HepG2 (cell line): ENCODE data around the gene DDR1. TPM values are rescaled to one million over a fixed set of nuclear protein-coding genes. Genes with fewer than 3 reads are reported as not detected.

Experiments
- HMG20B ChIP-seq: conservative IDR thresholded peaks from 2 replicates; pipeline ENCODE4 v1.6.1; 2016; ENCODE audit warnings: missing genetic modification reagents, missing compliant biosample characterization
- IRX3 ChIP-seq: sonication (generic); formaldehyde crosslinking; IDR thresholded peaks from 2 replicates; pipeline ENCODE4 v1.8.1; 2023; ENCODE audit warnings: mild to moderate bottlenecking, low read depth, missing genetic modification reagents, borderline replicate concordance
- JUN ChIP-seq: sonication (generic); formaldehyde crosslinking; IDR thresholded peaks from 2 replicates; pipeline ENCODE4 v1.4.0; 2020; ENCODE audit warnings: mild to moderate bottlenecking, missing genetic modification reagents
- MYC ChIP-seq: sonication (generic); formaldehyde crosslinking; IDR thresholded peaks from 2 replicates; pipeline ENCODE4 v1.9.0; 2021; ENCODE audit warnings: missing genetic modification reagents, borderline replicate concordance
- POLR2G ChIP-seq: fragments of 200-400 bp; formaldehyde crosslinking; IDR thresholded peaks from 2 replicates; pipeline ENCODE4 v1.6.1; 2018; ENCODE audit warnings: mild to moderate bottlenecking, low read depth, low read length, moderate library complexity
- SMYD3 ChIP-seq: sonication (generic); formaldehyde crosslinking; IDR thresholded peaks from 2 replicates; pipeline ENCODE4 v1.8.1; 2023; ENCODE audit warnings: mild to moderate bottlenecking, missing genetic modification reagents
- ZNF235 ChIP-seq: sonication (generic); formaldehyde crosslinking; IDR thresholded peaks from 2 replicates; pipeline ENCODE4 v1.8.1; 2023; ENCODE audit warnings: mild to moderate bottlenecking, missing genetic modification reagents, borderline replicate concordance
- ZNF256 ChIP-seq: sonication (generic); formaldehyde crosslinking; conservative IDR thresholded peaks from 2 replicates; pipeline ENCODE4 v1.4.0; 2020; ENCODE audit warnings: missing genetic modification reagents
- ZNF766 ChIP-seq: sonication (generic); formaldehyde crosslinking; IDR thresholded peaks from 2 replicates; pipeline ENCODE4 v1.5.0; 2020; ENCODE audit warnings: missing genetic modification reagents, borderline replicate concordance
- polyA plus RNA-seq, 8 experiments: library from polyadenylated mRNA; depleted of rRNA in 3 of 8; stranded (reverse) in 7 of 8; unstranded in 1 of 8; fragments of >200 nt; fragmentation: Illumina TruSeq in 4 of 8; extraction: Trizol in 4 of 8; gene quantifications; 2 replicates each; pipeline versions ENCODE4 v1.2.1 to v1.2.3, GENCODE V29; 2011 to 2016; ENCODE audit warnings: low read depth in 4 of 8, missing spikeins in 1 of 8, mixed read lengths in 1 of 8; ENCODE audit not compliant: insufficient read depth in 1 of 8
- total RNA-seq, 5 experiments: library from RNA; depleted of rRNA; stranded (reverse); fragments of >200 nt; fragmentation: Illumina TruSeq; extraction: Trizol; gene quantifications; 2 replicates each; pipeline ENCODE4 v1.2.3, GENCODE V29; 2016; ENCODE audit warnings: low read depth in 1 of 5
- TF ChIP-seq, protein P1 (sequence below): sonication (generic); formaldehyde crosslinking; IDR thresholded peaks from one replicate; pipeline ENCODE4 v1.5.1; 2020; ENCODE audit warnings: mild to moderate bottlenecking, missing genetic modification reagents; ENCODE audit errors: not compliant biosample characterization
- TF ChIP-seq, protein P2 (sequence below): sonication (generic); formaldehyde crosslinking; IDR thresholded peaks from 2 replicates; pipeline ENCODE4 v1.4.0; 2020; ENCODE audit warnings: missing genetic modification reagents, borderline replicate concordance
- TF ChIP-seq, protein P3 (sequence below): sonication (generic); formaldehyde crosslinking; IDR thresholded peaks from 2 replicates; pipeline ENCODE4 v1.8.0; 2023; ENCODE audit warnings: mild to moderate bottlenecking, missing genetic modification reagents
- TF ChIP-seq, protein P4 (sequence below): sonication (generic); formaldehyde crosslinking; IDR thresholded peaks from 2 replicates; pipeline ENCODE4 v1.5.1; 2020; ENCODE audit warnings: missing genetic modification reagents, mild to moderate bottlenecking, borderline replicate concordance

The DDR1 gene
- total and polyA plus RNA-seq, 2 of the 13 experiments (the other 11 are each of a cell fraction or from before 2014, with no cell fraction given) = 16.7 to 20.2 TPM

DNA sequence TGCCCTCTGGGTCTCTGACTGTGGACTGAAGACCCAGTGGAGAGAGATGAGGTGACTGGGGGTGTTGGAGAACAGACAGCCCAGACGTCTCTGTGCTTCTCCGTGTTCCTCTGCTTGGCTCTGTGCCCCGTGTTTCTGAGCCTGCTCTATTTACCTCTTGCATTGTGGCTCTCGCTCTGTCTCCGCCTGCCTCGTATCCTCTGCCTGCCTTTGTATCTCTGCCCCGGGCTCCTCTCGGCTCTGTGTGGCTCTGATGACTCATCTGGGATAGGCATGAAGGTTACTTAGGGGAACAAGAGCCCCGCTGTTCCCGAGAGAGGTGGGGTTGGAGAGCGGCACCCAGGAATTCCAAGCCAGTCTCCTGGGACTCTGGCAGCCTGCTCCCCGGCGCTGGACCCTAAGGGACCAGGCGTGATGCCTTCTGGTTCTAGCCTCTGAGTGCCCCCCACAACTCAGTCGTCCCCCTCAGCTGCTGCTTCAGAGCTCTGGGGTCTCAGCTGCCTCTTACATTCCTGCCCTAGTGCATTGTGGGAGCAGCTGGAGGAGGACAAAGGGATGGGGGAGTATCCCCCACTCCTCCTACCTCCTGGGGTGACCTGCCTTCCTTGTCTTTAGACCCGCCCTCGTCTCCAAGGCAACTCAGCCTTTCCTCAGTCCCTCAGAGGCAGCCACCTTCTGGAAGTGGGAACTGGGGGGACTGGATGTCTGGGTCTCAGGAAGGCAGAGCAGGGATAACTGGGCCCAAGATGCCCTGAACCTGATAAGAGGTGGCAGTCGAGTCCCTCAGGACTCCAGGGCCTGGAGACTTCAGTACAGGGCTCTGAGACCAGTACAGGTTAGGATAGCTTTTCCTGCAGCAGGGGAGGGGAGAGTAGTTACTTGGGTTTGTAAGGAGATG lies 1.9 kb downstream of the DDR1 start (continued):
- TF ChIP-seq, protein P1, sequence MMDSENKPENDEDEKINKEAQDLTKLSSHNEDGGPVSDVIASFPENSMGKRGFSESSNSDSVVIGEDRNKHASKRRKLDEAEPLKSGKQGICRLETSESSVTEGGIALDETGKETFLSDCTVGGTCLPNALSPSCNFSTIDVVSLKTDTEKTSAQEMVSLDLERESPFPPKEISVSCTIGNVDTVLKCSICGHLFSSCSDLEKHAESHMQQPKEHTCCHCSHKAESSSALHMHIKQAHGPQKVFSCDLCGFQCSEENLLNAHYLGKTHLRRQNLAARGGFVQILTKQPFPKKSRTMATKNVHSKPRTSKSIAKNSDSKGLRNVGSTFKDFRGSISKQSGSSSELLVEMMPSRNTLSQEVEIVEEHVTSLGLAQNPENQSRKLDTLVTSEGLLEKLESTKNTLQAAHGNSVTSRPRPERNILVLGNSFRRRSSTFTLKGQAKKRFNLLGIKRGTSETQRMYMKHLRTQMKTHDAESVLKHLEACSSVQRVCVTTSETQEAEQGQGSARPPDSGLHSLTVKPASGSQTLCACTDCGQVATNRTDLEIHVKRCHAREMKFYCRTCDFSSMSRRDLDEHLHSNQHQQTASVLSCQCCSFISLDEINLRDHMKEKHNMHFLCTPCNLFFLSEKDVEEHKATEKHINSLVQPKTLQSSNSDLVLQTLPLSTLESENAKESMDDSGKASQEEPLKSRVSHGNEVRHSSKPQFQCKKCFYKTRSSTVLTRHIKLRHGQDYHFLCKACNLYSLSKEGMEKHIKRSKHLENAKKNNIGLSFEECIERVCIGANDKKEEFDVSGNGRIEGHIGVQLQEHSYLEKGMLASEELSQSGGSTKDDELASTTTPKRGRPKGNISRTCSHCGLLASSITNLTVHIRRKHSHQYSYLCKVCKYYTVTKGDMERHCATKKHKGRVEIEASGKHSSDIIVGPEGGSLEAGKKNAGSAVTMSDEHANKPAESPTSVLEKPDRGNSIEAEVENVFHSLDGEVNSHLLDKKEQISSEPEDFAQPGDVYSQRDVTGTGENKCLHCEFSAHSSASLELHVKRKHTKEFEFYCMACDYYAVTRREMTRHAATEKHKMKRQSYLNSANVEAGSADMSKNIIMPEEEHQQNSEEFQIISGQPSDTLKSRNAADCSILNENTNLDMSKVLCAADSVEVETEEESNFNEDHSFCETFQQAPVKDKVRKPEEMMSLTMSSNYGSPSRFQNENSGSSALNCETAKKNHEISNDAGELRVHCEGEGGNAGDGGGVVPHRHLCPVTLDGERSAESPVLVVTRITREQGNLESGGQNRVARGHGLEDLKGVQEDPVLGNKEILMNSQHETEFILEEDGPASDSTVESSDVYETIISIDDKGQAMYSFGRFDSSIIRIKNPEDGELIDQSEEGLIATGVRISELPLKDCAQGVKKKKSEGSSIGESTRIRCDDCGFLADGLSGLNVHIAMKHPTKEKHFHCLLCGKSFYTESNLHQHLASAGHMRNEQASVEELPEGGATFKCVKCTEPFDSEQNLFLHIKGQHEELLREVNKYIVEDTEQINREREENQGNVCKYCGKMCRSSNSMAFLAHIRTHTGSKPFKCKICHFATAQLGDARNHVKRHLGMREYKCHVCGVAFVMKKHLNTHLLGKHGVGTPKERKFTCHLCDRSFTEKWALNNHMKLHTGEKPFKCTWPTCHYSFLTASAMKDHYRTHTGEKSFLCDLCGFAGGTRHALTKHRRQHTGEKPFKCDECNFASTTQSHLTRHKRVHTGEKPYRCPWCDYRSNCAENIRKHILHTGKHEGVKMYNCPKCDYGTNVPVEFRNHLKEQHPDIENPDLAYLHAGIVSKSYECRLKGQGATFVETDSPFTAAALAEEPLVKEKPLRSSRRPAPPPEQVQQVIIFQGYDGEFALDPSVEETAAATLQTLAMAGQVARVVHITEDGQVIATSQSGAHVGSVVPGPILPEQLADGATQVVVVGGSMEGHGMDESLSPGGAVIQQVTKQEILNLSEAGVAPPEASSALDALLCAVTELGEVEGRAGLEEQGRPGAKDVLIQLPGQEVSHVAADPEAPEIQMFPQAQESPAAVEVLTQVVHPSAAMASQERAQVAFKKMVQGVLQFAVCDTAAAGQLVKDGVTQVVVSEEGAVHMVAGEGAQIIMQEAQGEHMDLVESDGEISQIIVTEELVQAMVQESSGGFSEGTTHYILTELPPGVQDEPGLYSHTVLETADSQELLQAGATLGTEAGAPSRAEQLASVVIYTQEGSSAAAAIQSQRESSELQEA (CRISPR knock-in tag) = peak; percentile 40
- TF ChIP-seq IRX3 (CRISPR knock-in tag) (no peak), HMG20B (CRISPR knock-in tag) (no peak), ZNF766 (no peak), ZNF256 (no peak), MYC (peak; percentile 31), SMYD3 (CRISPR knock-in tag) (no peak), ZNF235 (no peak), JUN (CRISPR knock-in tag) (peak; percentile 66; the same call in 1 of the 2 replicates), POLR2G (peak; percentile 73)
- TF ChIP-seq, protein P2, sequence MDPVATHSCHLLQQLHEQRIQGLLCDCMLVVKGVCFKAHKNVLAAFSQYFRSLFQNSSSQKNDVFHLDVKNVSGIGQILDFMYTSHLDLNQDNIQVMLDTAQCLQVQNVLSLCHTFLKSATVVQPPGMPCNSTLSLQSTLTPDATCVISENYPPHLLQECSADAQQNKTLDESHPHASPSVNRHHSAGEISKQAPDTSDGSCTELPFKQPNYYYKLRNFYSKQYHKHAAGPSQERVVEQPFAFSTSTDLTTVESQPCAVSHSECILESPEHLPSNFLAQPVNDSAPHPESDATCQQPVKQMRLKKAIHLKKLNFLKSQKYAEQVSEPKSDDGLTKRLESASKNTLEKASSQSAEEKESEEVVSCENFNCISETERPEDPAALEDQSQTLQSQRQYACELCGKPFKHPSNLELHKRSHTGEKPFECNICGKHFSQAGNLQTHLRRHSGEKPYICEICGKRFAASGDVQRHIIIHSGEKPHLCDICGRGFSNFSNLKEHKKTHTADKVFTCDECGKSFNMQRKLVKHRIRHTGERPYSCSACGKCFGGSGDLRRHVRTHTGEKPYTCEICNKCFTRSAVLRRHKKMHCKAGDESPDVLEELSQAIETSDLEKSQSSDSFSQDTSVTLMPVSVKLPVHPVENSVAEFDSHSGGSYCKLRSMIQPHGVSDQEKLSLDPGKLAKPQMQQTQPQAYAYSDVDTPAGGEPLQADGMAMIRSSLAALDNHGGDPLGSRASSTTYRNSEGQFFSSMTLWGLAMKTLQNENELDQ = no peak
- TF ChIP-seq, protein P3, sequence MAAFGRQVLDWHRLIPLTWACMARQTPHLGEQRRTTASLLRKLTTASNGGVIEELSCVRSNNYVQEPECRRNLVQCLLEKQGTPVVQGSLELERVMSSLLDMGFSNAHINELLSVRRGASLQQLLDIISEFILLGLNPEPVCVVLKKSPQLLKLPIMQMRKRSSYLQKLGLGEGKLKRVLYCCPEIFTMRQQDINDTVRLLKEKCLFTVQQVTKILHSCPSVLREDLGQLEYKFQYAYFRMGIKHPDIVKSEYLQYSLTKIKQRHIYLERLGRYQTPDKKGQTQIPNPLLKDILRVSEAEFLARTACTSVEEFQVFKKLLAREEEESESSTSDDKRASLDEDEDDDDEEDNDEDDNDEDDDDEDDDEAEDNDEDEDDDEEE (CRISPR knock-in tag) = peak; percentile 91; the same call in 1 of the 2 replicates
- TF ChIP-seq, protein P4, sequence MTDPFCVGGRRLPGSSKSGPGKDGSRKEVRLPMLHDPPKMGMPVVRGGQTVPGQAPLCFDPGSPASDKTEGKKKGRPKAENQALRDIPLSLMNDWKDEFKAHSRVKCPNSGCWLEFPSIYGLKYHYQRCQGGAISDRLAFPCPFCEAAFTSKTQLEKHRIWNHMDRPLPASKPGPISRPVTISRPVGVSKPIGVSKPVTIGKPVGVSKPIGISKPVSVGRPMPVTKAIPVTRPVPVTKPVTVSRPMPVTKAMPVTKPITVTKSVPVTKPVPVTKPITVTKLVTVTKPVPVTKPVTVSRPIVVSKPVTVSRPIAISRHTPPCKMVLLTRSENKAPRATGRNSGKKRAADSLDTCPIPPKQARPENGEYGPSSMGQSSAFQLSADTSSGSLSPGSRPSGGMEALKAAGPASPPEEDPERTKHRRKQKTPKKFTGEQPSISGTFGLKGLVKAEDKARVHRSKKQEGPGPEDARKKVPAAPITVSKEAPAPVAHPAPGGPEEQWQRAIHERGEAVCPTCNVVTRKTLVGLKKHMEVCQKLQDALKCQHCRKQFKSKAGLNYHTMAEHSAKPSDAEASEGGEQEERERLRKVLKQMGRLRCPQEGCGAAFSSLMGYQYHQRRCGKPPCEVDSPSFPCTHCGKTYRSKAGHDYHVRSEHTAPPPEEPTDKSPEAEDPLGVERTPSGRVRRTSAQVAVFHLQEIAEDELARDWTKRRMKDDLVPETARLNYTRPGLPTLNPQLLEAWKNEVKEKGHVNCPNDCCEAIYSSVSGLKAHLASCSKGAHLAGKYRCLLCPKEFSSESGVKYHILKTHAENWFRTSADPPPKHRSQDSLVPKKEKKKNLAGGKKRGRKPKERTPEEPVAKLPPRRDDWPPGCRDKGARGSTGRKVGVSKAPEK (CRISPR knock-in tag) = 0 out of 2 replicates have a peak, but pooled peaks have one; percentile 7
